ENCODE measurements around the gene HAUS7.

The HAUS7 gene

DNA sequence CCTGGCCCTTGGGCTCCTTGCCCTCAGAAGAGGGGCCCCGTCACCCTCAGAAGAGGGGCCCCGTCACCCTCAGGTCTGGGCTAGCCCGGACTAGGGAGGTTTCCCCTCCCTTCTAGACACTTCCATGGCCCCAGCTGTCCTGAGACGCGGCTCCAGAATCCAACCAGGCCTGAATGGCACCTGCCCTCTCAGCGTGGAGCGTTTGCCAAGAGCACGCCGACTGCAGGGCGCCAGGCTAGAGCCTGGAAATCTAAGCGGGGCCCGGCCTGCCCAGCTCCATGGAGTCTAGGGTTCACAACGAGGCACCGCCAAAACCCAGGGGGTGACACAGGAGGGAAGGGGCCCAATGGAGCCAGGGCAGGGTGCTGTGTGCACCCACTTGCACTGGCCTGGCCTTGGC, 39.2 kb upstream of the HAUS7 start:
- Histone ChIP-seq H3K4me3 (ENCODE audit: low read depth, low read length) (no peak overlapping the region), H3K27me3 (ENCODE audit: insufficient read depth, low read depth, severe bottlenecking) (peaks cover 31% of the 10 kb centered on the region), H3K27ac (no peak overlapping the region), H3K36me3 (no peaks in the 10 kb centered on the region), H3K9me3 (ENCODE audit: severe bottlenecking) (no peaks in the 10 kb centered on the region)
- TF ChIP-seq, protein P1, sequence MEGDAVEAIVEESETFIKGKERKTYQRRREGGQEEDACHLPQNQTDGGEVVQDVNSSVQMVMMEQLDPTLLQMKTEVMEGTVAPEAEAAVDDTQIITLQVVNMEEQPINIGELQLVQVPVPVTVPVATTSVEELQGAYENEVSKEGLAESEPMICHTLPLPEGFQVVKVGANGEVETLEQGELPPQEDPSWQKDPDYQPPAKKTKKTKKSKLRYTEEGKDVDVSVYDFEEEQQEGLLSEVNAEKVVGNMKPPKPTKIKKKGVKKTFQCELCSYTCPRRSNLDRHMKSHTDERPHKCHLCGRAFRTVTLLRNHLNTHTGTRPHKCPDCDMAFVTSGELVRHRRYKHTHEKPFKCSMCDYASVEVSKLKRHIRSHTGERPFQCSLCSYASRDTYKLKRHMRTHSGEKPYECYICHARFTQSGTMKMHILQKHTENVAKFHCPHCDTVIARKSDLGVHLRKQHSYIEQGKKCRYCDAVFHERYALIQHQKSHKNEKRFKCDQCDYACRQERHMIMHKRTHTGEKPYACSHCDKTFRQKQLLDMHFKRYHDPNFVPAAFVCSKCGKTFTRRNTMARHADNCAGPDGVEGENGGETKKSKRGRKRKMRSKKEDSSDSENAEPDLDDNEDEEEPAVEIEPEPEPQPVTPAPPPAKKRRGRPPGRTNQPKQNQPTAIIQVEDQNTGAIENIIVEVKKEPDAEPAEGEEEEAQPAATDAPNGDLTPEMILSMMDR (IDR thresholded peaks at IDR 0.05; ENCODE audit: low read depth, low read length): no peak
- DNase-seq: no peak

DNA sequence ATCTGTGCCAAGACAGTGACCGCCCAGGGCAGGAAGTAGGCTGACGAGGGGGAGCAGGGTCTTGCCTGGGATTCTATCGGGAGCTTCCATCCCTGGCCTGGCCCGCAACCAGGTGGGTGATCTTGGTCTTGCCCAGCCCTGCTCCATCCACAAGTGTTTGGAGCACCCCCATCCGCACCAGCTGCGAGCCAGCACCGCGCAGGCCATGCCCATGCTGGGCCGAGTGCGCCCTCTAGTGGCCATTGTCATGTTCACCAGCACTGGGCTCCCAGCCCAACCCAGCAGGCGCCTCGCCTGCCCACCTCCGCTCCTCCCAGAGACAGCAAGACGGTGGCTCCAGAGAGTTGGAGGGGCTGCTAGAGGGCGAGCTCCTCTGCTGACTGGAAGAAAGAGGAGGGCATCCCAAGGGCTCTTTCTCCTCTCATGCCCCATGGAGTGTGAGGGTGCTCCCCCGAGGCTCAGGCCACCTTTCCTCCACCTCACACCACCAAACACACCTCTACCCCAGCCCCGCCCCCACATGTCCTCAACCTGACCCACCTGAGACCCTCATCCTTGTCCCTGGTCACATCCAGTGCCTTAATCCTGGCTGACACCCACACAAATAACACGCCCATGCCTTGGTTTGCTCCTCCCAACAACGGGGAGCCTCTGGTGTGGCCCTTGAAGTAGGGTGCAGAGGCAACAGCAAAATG, 37.3 kb upstream of the HAUS7 start:
- Histone ChIP-seq H3K9me3 (ENCODE audit: severe bottlenecking) (no peaks in the 10 kb centered on the region), H3K27ac (no peak overlapping the region), H3K4me3 (ENCODE audit: low read depth, low read length) (no peak overlapping the region), H3K36me3 (no peaks in the 10 kb centered on the region), H3K27me3 (ENCODE audit: insufficient read depth, low read depth, severe bottlenecking) (peaks cover 42% of the 10 kb centered on the region)
- peak; percentile 93 for DNase-seq
- TF ChIP-seq, protein P1 (IDR thresholded peaks at IDR 0.05; ENCODE audit: low read depth, low read length): peak; percentile 98

GRCh38 chrX:153505361-153505760, 35.0 kb upstream of the HAUS7 start:
- TF ChIP-seq, protein P1 (IDR thresholded peaks at IDR 0.05; ENCODE audit: low read depth, low read length): no peak
- Histone ChIP-seq H3K9me3 (ENCODE audit: severe bottlenecking) (no peaks in the 10 kb centered on the region), H3K27ac (no peak overlapping the region), H3K4me3 (ENCODE audit: low read depth, low read length) (no peak overlapping the region), H3K27me3 (ENCODE audit: insufficient read depth, low read depth, severe bottlenecking) (peaks cover 42% of the 10 kb centered on the region), H3K36me3 (no peaks in the 10 kb centered on the region)
- DNase-seq: no peak

GRCh38 chrX:153504445-153505016, 34.2 kb upstream of the HAUS7 start:
- no peaks in the 10 kb centered on the region for H3K9me3 ChIP-seq (ENCODE audit: severe bottlenecking)
- H3K4me3 ChIP-seq (ENCODE audit: low read depth, low read length): no peak overlapping the region
- no peak overlapping the region for H3K27ac ChIP-seq
- H3K27me3 ChIP-seq (ENCODE audit: insufficient read depth, low read depth, severe bottlenecking): peaks cover 42% of the 10 kb centered on the region
- no peaks in the 10 kb centered on the region for H3K36me3 ChIP-seq
- TF ChIP-seq, protein P1 (IDR thresholded peaks at IDR 0.05; ENCODE audit: low read depth, low read length): no peak
- no peak for DNase-seq

DNA sequence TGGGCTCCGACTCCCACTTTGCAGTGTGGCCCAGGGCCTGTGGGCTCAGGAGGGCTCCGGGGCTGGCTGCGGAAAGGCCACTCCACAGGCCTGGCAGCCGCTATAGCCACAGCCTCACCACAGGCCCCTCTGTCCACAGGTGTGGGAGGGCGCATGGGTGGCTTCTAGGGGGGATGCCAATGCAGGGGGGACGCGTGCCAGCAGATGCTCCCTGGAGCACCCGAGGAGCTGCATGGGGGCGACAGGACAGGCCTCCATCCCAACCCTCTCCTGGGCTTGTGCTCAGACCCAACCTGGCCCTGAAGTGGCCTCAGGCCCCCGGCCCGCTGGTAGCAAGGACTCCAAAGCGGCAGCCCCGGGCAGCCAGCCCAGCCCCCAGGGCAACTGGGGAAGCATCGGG, 32.4 kb upstream of the HAUS7 start:
- H3K4me3 ChIP-seq (ENCODE audit: low read depth, low read length): no peak overlapping the region
- no peaks in the 10 kb centered on the region for H3K36me3 ChIP-seq
- peaks cover 39% of the 10 kb centered on the region for H3K27me3 ChIP-seq (ENCODE audit: insufficient read depth, low read depth, severe bottlenecking)
- TF ChIP-seq, protein P1 (IDR thresholded peaks at IDR 0.05; ENCODE audit: low read depth, low read length): no peak
- no peak overlapping the region for H3K27ac ChIP-seq
- H3K9me3 ChIP-seq (ENCODE audit: severe bottlenecking): no peaks in the 10 kb centered on the region
- no peak for DNase-seq
